GM19025 (cell line): ENCODE data around the gene TPRKB.
"Not testable (repeated sequence)": the region's sequence is repeated elsewhere in the genome, so short reads cannot be mapped to it uniquely, and the experiment has no call there.

ENCODE experiments used
- ATAC-seq: cut with Tn5 transposase; IDR thresholded peaks from one replicate; pipeline ENCODE4 v1.9.1; 2021; ENCODE audit warnings: mild to moderate bottlenecking, low read depth, moderate library complexity; ENCODE audit not compliant: unreplicated experiment

Gene TPRKB

DNA sequence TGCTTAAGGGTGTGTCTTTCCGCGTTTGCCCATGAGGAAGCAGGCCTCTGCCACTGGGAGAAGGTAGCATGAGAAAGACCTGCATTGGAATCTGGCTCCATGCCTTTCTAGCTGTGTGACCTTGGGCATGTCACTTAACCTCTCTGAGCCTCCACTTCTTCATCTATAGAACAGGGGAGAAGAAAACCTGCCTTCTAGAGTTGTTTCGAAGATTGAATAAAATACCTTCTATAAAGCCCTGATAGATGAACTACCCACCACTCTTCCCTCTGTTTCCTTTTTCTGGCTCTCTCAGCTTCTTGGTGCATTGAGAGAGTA lies 35.7 kb downstream of the TPRKB start:
- ATAC-seq: not testable (repeated sequence)

DNA sequence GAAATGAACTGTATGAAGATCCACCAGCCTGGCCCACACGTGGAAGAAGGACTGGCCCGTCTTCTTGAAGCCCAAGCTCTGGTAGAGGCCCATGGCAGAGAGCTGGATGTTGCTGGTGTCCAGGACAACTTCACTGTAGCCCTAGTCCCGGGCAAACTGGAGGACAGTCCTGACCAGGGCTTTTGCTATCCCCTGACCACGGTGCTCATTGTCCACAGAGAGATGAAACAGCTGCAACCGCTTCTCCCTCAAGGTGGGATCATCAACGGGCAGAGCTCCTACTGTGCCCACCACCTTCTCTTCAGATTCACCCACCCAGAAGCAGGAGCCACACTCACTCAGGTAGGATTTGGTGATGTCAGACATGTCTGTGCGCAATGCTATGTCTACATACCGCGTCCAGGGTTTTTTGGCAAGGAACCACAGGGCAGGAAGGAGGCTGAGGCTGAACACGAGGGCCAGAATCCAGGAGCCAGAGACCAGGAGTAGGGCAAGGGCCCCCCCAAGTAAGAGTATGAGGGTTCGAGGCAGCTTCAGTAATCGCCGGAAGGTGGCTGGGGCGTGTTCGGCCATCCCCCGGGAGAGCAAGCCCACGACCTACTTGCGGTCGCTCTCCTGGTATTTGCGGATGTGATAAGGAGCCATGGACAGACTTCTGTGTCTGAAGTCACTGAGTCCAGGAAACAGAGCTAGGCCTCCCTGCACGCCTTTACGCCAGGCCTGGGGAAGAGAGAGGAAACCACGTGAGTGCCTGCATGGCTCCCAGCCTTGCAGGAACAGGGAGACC lies 36.3 kb downstream of the TPRKB start:
- no peak for ATAC-seq

DNA sequence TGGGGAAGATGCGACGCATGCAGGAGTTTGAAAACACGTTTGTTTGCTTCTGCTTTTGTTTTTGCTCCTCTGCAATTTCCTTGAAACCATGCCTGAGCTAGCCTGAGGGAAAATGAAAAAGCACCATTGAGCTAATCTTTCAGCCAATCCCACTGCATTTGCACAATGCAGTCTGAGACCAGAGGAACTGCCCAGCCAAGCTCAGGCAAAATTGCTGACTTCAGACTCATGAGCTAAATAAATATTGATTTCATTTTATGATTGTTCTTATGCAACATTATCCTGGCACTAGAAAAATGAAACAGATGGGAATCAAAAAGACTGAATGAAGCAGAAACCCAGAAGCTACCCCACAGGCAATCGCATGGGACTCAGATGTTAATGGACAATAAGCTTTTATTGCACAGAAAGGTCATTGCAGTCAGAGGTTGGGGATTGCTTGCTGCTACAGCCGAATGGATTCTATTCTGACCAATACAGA lies 37.0 kb downstream of the TPRKB start:
- no peak for ATAC-seq

DNA sequence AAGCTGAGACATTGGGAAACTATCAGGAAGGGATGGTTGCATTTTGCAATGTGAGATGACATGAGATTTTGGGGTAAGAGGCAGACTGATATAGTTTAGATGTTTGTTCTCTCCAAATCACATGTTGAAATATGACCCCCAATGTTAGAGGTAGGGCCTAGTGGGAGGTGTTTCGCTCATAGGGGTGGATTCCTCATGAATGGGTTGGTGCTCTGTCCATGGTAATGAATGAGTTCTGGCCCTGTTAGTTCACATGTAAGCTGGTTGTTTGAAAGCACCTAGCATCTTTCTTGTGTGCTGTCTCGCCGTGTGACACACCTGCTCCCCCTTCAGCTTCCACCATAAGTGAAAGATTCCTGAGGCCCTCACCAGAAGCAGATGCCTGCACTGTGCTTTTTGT lies 37.7 kb downstream of the TPRKB start:
- no peak for ATAC-seq

DNA sequence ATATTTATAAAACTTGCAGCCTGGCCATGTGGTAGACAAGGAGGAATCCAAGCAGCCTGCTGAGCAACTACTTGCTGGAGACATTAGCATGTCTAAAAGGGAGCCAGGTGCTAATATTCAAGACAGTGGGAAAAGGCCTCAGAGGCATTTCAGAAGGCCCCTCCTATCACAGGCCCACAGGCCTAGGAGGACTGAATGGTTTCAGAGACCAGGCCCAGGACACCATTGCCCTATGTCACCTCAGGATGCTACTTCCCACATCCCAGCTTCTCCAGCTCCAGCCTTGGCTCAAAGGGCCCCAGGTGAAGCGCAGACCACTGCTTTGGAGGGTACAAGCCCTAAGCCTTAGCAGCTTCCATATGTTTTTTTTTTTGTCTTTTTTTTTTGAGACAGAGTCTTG lies 39.0 kb downstream of the TPRKB start:
- ATAC-seq: no peak

DNA sequence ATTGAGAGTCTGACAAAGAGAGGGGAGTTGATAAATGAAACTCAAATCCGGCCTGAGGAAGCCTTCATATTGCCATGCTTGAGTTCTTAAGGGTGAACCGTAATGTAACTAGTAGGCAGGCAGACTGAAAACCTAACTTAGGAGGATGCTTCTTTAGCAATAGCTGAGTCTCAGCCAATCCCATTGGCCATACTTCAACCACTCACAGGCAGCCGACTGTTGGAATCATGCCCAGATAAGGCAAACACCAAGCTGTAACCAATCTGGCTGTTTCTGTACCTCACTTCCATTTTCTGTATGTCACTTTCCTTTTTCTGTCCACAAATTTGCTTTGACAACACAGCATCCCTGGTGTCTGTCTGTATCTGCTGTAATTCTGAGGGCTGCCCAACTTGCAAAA lies 39.5 kb downstream of the TPRKB start:
- no peak for ATAC-seq

DNA sequence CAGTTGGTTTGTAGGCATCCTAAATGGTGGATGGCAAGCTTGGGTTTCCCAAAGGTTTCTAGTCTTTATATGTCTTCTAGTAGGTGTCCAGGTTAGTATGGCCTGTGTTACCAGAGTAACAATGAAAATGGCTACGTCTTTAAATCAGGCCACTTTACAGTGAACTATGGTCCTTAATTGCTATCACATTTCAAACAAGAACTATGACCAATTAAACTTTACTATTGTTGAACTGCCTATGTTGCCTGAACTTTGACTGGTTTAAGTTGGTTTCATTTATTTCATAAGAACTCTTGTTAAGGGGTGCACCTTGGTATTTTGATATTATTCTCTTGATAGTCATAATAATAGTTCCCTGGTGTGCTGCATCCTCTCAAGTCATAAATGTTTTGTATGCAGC lies 40.2 kb downstream of the TPRKB start:
- not testable (repeated sequence) for ATAC-seq

DNA sequence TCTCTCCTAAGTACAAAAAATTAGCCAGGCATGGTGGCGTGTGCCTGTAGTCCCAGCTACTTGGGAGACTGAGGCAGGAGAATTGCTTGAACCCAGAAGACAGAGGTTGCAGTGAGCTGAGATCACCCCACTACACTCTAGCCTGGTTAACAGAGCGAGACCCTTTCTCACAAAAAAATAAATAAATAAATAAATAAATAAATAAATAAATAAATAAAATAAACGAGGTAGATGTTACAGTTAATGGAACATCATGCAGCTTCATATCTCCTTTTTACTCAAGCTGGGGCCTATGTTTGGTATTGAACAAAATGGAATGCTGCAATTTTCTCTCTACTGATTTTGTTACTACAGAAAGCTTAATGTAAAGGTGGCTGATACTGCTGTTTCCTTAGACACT lies 40.6 kb downstream of the TPRKB start:
- not testable (repeated sequence) for ATAC-seq

DNA sequence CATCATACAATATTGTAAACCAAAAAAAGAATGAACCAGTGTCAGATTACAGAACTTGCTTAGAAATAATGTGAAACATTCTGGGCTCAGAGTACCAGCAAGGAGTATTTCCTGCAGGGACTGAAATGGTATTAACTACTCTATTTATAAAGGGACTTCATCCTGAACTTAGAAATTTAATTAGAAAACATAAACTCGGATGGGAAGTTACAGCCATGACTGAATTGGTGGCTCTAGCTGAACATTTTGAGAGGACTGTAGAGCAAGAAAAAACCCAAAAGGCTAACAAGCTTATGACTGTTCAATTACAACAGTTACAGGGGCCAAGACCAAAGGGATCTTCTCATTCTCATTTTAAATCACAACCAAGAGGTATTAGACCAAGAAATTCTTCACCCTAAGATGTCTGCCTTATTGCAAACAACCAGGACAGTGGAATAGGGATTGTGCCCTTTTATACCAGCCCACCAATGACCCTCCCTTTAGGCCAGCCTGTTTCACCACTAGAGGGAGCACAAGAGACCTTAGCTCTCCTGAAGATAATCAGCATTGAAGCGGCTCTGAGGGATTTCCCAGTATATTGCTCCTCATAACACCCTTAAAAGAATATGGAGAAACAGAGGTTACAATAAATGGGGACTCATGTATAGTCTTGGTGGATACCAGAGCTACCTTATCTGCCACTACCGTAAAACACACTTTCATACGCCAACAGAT lies 46.6 kb downstream of the TPRKB start:
- ATAC-seq: not testable (repeated sequence)

DNA sequence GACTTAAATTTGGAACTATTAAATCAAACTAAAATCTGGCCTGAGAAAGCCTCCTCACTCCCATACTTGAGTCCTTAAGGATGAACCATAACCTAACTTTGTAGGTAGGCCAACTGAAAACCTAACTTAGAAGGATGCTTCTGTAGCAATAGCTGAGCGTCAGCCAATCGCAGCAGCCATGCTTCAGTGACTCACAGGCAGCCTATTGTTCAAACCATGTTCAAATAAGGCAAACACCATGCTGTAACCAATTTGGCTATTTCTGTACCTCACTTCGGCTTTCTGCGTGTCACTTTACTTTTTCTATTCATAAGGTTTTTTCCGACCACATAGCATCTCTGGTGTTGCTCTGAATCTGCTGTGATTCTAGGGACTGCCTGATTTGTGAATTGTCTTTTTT lies 48.7 kb downstream of the TPRKB start:
- not testable (repeated sequence) for ATAC-seq

DNA sequence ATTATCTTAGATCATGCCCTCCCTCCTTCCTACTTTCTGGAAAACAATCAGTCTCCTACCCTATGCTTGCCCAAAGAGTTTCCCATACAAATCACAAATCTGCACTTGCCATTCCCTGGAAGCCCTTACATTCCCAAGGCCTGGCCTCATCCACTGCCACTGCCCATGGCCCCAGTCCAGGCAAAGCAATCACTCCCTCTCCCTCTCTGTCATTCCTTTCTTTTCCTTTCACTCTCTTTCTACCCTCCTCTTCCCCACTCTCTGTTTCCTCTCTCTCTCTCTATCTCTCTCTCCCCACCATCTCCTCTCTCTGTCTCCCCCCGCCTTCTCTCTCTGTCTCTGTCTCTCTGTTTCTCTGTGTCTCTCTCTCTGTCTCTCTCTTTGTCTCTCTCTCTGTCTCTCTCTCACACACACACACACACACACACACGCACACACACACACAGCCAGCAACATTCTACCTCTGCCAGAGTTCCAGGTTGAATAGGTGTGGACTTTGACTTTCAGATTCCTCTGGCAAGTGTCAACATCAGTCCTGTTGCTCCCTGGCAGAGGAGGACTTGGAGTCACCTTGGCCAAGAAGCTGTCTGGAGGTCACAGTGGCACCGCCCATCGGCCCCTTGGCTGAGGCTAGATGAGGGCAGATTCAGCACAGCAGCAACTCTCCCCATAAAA lies 51.2 kb downstream of the TPRKB start:
- no peak for ATAC-seq

DNA sequence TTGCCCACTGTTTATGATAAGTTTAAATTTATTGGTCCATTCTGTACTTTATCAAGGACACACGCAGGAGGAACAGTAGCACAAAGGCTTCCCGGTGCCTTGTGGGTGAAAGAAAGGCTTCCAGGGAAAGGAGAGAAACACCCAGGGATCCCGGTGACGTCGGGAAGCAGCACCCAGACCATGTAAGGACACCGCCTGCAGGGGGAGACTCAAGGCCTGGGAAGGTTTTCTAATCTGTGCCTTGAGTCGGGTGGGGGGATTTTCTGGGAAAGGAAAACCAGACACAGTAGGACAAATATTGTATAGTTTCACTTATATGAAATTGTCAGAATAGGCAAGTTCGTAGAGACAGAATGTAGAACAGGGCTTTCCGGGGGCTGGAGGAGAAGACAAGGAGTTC lies 52.2 kb downstream of the TPRKB start:
- ATAC-seq: not testable (repeated sequence)

DNA sequence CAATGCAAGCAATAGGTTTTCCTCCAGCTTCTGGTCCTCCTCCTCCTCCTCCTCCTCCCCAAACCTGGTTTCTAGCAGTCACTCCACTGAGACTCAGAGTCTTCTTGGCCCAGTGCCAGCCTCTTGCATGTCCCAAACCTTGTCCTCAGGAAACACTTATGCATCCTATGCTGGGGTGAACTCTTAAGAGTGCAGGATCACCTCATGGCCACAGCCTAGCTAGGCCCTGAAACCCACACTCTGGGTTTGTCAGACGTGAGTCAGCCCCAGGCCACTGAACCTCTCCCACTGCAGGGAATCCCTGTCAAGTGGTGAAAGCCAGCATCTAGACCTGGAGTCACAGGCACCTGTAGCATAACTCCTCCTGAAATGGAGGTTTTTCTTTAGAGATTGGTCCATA lies 52.8 kb downstream of the TPRKB start:
- ATAC-seq: not testable (repeated sequence)

DNA sequence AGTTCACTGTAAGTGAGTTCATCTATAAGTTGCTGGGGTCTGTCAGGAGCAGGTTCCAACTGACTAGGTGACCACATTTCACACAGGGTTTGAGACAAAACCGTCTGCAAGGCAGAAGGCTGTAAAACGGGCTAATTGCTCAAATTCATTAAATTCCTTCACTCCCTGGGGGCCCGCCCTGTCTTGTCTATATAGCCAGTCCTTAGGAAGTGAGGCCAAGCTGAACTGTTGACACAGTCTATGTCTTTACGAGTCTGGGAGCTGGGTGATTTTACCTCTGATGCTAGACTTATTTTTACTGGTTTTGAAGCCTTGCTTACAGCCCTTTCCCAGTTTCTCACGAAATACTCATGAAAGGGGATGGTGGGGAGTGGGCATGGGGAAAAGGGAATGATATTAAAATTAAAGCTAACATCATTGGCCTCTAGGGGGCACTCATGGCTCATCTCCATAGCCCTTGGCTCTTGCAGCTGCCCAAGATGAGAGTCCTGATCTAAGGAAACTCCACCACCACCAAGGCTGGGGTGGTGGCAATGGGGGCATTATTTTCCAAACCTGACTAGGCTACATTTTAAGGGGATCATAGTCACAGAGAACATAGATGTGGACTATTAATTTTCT lies 57.1 kb downstream of the TPRKB start:
- ATAC-seq: not testable (repeated sequence)
